HepG2 (cell line): Measurements from ENCODE around the gene TUBB3. TPM values are rescaled to one million over a fixed set of nuclear protein-coding genes. Genes with fewer than 3 reads are reported as not detected.

Source experiments
- ATAC-seq: fragments of 200-7000 bp; cut with Tn5 transposase; 3 replicates; pipeline ENCODE4 v1.9.1; 2020; ENCODE audit warnings: mild to moderate bottlenecking, moderate library complexity
- BruUV-seq: library from RNA; stranded (reverse); fragments of 400-500 nt; replicated peaks from 2 replicates; lab custom pipeline; 2021; lab: Mats Ljungman, UMichigan
- CTCF ChIA-PET: fragments of 300-600 bp; formaldehyde crosslinking; extraction: SDS; loops from one replicate; lab custom pipeline; 2021; ENCODE audit warnings: low total read pairs, inconsistent platforms, low intra/inter-chr PET ratio; lab: Yijun Ruan, JAX
- POLR2A ChIA-PET: fragments of 350-600 bp; sonication (Branson Sonifier 250); formaldehyde crosslinking; loops from one replicate; lab custom pipeline; 2020; ENCODE audit warnings: antibody characterized with exemption, inconsistent platforms; lab: Yijun Ruan, JAX
- DNase-seq: peaks from one replicate; pipeline ENCODE4 v3.0.0-alpha.2; 2015; ENCODE audit warnings: low spot score
- FAIRE-seq: peaks from 3 replicates; lab custom pipeline; 2011; peaks lifted over from hg19 to GRCh38; lab: Jason Lieb, UNC
- H2AFZ ChIP-seq: one replicate; pipeline ENCODE4 v1.6.1; 2011; ENCODE audit warnings: low read length, inconsistent platforms
- H3K27ac ChIP-seq: fragments of 300-600 bp; 3 replicates; pipeline ENCODE4 v1.8.0; 2011; ENCODE audit warnings: mixed run types, mild to moderate bottlenecking, mixed read lengths, low read length, inconsistent platforms; ENCODE audit not compliant: insufficient read depth; ENCODE audit errors: extremely low read length
- H3K27me3 ChIP-seq, 2 experiments: fragments of 200-600 bp in 1 of 2; 2 replicates in 1 of 2; 3 replicates in 1 of 2; pipeline versions ENCODE4 v1.6.0 to v1.8.0; 2011; ENCODE audit warnings: low read length in 2 of 2, mild to moderate bottlenecking in 2 of 2, moderate library complexity in 2 of 2, inconsistent platforms in 1 of 2; ENCODE audit not compliant: insufficient read depth in 2 of 2, control insufficient read depth in 1 of 2
- H3K36me3 ChIP-seq, 2 experiments: fragments of 200-600 bp in 1 of 2; replicated peaks in 1 of 2; 2 replicates in 1 of 2; 3 replicates in 1 of 2; pipeline versions ENCODE4 v1.5.1 to v1.8.0; 2011; ENCODE audit warnings: low read length in 2 of 2, inconsistent platforms in 1 of 2; ENCODE audit not compliant: insufficient read depth in 2 of 2, control insufficient read depth in 1 of 2
- H3K4me1 ChIP-seq: 2 replicates; pipeline ENCODE4 v1.5.1; 2012; ENCODE audit warnings: low read length, inconsistent platforms; ENCODE audit not compliant: insufficient read depth
- H3K4me2 ChIP-seq: 2 replicates; pipeline ENCODE4 v1.6.0; 2011; ENCODE audit warnings: low read depth, low read length, inconsistent platforms
- H3K4me3 ChIP-seq, 3 experiments: fragments of 200-600 bp in 1 of 3; sonication (generic), shearing (Covaris generic) in 1 of 3; replicated peaks in 1 of 3; 2 replicates each; pipeline ENCODE4 v1.5.1; 2011 to 2016; ENCODE audit warnings: low read length in 3 of 3, inconsistent platforms in 2 of 3, low read depth in 2 of 3, mild to moderate bottlenecking in 2 of 3, control low read depth in 1 of 3, mixed read lengths in 1 of 3; ENCODE audit not compliant: insufficient read depth in 1 of 3
- H3K79me2 ChIP-seq: one replicate; pipeline ENCODE4 v1.6.1; 2011; ENCODE audit warnings: low read length, inconsistent platforms; ENCODE audit not compliant: insufficient read depth
- H3K9ac ChIP-seq: 2 replicates; pipeline ENCODE4 v1.6.0; 2011; ENCODE audit warnings: mild to moderate bottlenecking, low read depth, low read length, inconsistent platforms; ENCODE audit not compliant: insufficient read depth
- H3K9me3 ChIP-seq: 2 replicates; pipeline ENCODE4 v1.5.1; 2012; ENCODE audit warnings: mild to moderate bottlenecking, low read length
- H4K20me1 ChIP-seq: 2 replicates; pipeline ENCODE4 v1.6.0; 2011; ENCODE audit warnings: inconsistent platforms, mild to moderate bottlenecking, low read length, moderate library complexity; ENCODE audit not compliant: insufficient read depth
- CBX2 ChIP-seq, 2 experiments: fragments of 200-600 bp in 1 of 2; sonication (generic); formaldehyde crosslinking in 1 of 2; IDR thresholded peaks; 2 replicates each; pipeline versions ENCODE4 v1.7.0 to v1.8.1; 2018 to 2022; ENCODE audit warnings: low read depth in 2 of 2, low read length in 1 of 2, mild to moderate bottlenecking in 1 of 2, missing genetic modification reagents in 1 of 2
- GFI1 ChIP-seq: sonication (generic); formaldehyde crosslinking; IDR thresholded peaks from 2 replicates; pipeline ENCODE4 v1.5.0; 2020; ENCODE audit warnings: missing genetic modification reagents, mild to moderate bottlenecking, borderline replicate concordance
- HNRNPH1 ChIP-seq: fragments of 200-400 bp; formaldehyde crosslinking; optimal IDR thresholded peaks from 2 replicates; pipeline ENCODE3; 2017; ENCODE audit warnings: mild to moderate bottlenecking, low read depth, low read length
- MTF2 ChIP-seq: sonication (generic); formaldehyde crosslinking; IDR thresholded peaks from 2 replicates; pipeline ENCODE4 v1.5.0; 2020; ENCODE audit warnings: missing genetic modification reagents, borderline replicate concordance
- NAIF1 ChIP-seq: sonication (generic); formaldehyde crosslinking; IDR thresholded peaks from 2 replicates; pipeline ENCODE4 v1.5.0; 2020; ENCODE audit warnings: mild to moderate bottlenecking, missing genetic modification reagents, borderline replicate concordance
- ZC3H13 ChIP-seq: sonication (generic); formaldehyde crosslinking; IDR thresholded peaks from 2 replicates; pipeline ENCODE4 v1.8.1; 2023; ENCODE audit warnings: mild to moderate bottlenecking, missing genetic modification reagents, moderate library complexity
- ZNF484 ChIP-seq: sonication (generic); formaldehyde crosslinking; IDR thresholded peaks from 2 replicates; pipeline ENCODE4 v1.5.1; 2020; ENCODE audit warnings: mild to moderate bottlenecking, low read depth, missing genetic modification reagents, borderline replicate concordance
- ZNF720 ChIP-seq: sonication (generic); formaldehyde crosslinking; IDR thresholded peaks from 2 replicates; pipeline ENCODE4 v1.4.0; 2020; ENCODE audit warnings: missing genetic modification reagents
- ZNF75D ChIP-seq: sonication (generic); formaldehyde crosslinking; IDR thresholded peaks from 2 replicates; pipeline ENCODE4 v1.8.1; 2023; ENCODE audit warnings: missing genetic modification reagents, mild to moderate bottlenecking, borderline replicate concordance
- WGBS: methylation state at CpG from one replicate; pipeline ENCODE4 v1.1.6; 2017; ENCODE audit warnings: low lambda C conversion rate; 5-methylcytosine and 5-hydroxymethylcytosine counted together
- in situ Hi-C: cut with HindIII; loops from 2 replicates; pipeline ENCODE4 v1.10.0; 2017; ENCODE audit warnings: low pct_unique_long_range_greater_than_20kb; ENCODE audit not compliant: extremely low pct_ligation_motif_present
- intact Hi-C: fragments of 100-400 bp; cut with micrococcal nuclease; formaldehyde crosslinking; loops from one replicate; pipeline ENCODE4 v1.10.0; 2022; ENCODE audit not compliant: unreplicated experiment
- polyA plus RNA-seq, 8 experiments: library from polyadenylated mRNA; depleted of rRNA in 3 of 8; stranded (reverse) in 7 of 8; unstranded in 1 of 8; fragments of >200 nt; fragmentation: Illumina TruSeq in 4 of 8; extraction: Trizol in 4 of 8; gene quantifications; 2 replicates each; pipeline versions ENCODE4 v1.2.1 to v1.2.3, GENCODE V29; 2011 to 2016; ENCODE audit warnings: low read depth in 4 of 8, missing spikeins in 1 of 8, mixed read lengths in 1 of 8; ENCODE audit not compliant: insufficient read depth in 1 of 8
- total RNA-seq, 5 experiments: library from RNA; depleted of rRNA; stranded (reverse); fragments of >200 nt; fragmentation: Illumina TruSeq; extraction: Trizol; gene quantifications; 2 replicates each; pipeline ENCODE4 v1.2.3, GENCODE V29; 2016; ENCODE audit warnings: low read depth in 1 of 5
- TF ChIP-seq, protein P1 (sequence below): IDR thresholded peaks from 2 replicates; pipeline ENCODE4 v1.6.1; 2016; ENCODE audit warnings: low read depth
- TF ChIP-seq, protein P2 (sequence below): sonication (generic); formaldehyde crosslinking; IDR thresholded peaks from 2 replicates; pipeline ENCODE4 v1.5.0; 2020; ENCODE audit warnings: mild to moderate bottlenecking, missing genetic modification reagents
- TF ChIP-seq, protein P3 (sequence below): sonication (generic); formaldehyde crosslinking; IDR thresholded peaks from 2 replicates; pipeline ENCODE4 v1.5.0; 2020; ENCODE audit warnings: missing genetic modification reagents, mild to moderate bottlenecking, borderline replicate concordance
- TF ChIP-seq, protein P4 (sequence below): sonication (generic); formaldehyde crosslinking; IDR thresholded peaks from 2 replicates; pipeline ENCODE4 v1.5.1; 2020; ENCODE audit warnings: missing genetic modification reagents, mild to moderate bottlenecking, borderline replicate concordance

Gene TUBB3
- total and polyA plus RNA-seq, 2 of the 13 experiments (the other 11 are each of a cell fraction or from before 2014, with no cell fraction given), result 110 to 185 TPM

DNA sequence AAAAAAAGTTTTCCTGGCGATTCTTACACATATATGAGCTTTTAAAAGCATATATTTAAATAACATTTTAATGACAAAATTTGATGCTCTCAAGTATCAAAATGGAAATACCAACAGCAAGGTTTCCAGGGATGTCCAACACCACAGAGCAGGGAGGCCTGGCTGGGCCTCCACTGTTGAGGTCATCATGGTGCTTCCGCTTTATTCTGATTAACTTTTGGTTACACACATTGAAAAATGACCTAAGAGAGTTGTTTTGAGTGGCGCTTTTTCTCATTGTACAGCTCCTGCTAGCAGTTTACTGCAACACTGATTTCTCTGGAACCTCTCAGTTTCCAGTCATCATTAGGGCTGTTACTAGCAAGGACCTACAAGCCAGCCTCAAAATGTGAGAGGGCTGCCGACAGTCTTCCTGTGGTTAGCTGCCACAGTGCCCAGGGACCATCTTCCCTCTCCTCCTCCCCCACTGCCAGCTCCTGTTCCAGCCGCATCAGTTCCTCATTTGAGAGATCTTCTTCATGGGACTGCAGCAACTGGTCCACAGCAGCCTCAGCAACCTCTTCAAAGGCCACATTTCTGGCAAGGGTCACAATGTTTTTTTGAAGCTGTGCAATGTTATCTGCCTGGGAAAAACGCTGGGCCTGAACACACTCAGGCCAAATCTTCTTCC lies 46.7 kb downstream of the TUBB3 start:
- H3K9me3 ChIP-seq, result no peaks in the 10 kb centered on the region
- H3K4me1 ChIP-seq, result peaks cover 41% of the 10 kb centered on the region
- 91% methylated on average over 6 of the region's 6 CpGs for WGBS
- H3K4me3 ChIP-seq, result no peak overlapping the region
- peaks cover 3 to 12% of the 10 kb centered on the region in 2 experiments; a peak in 3 of 5 replicates for H3K36me3 ChIP-seq
- no peak overlapping the region for H3K9ac ChIP-seq
- H3K4me2 ChIP-seq, result peak overlapping the region; percentile 94
- ATAC-seq (no peak), FAIRE-seq (no peak), DNase-seq (no peak)
- no peak overlapping the region for H2AFZ ChIP-seq
- peaks cover 47% of the 10 kb centered on the region for H3K79me2 ChIP-seq
- POLR2A ChIA-PET, result interaction anchor here (7.1 kb wide), 1 partner anchor 47 kb away, joined by 84 read pairs; the partner anchor contains the start of gene TUBB3
- H3K27ac ChIP-seq, result no peak overlapping the region
- no TSS peak for BruUV-seq
- H4K20me1 ChIP-seq, result no peaks in the 10 kb centered on the region
- intact Hi-C loops (no loop called here), in situ Hi-C loops (no loop called here)
- H3K27me3 ChIP-seq, result no peaks in the 10 kb centered on the region; a peak in 1 of 5 replicates
- CTCF ChIA-PET, result no interaction called here
- TF ChIP-seq, protein P1, sequence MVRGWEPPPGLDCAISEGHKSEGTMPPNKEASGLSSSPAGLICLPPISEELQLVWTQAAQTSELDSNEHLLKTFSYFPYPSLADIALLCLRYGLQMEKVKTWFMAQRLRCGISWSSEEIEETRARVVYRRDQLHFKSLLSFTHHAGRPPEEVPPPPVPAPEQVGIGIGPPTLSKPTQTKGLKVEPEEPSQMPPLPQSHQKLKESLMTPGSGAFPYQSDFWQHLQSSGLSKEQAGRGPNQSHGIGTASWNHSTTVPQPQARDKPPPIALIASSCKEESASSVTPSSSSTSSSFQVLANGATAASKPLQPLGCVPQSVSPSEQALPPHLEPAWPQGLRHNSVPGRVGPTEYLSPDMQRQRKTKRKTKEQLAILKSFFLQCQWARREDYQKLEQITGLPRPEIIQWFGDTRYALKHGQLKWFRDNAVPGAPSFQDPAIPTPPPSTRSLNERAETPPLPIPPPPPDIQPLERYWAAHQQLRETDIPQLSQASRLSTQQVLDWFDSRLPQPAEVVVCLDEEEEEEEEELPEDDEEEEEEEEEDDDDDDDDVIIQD (CRISPR knock-in tag), result no peak
- TF ChIP-seq, protein P2, sequence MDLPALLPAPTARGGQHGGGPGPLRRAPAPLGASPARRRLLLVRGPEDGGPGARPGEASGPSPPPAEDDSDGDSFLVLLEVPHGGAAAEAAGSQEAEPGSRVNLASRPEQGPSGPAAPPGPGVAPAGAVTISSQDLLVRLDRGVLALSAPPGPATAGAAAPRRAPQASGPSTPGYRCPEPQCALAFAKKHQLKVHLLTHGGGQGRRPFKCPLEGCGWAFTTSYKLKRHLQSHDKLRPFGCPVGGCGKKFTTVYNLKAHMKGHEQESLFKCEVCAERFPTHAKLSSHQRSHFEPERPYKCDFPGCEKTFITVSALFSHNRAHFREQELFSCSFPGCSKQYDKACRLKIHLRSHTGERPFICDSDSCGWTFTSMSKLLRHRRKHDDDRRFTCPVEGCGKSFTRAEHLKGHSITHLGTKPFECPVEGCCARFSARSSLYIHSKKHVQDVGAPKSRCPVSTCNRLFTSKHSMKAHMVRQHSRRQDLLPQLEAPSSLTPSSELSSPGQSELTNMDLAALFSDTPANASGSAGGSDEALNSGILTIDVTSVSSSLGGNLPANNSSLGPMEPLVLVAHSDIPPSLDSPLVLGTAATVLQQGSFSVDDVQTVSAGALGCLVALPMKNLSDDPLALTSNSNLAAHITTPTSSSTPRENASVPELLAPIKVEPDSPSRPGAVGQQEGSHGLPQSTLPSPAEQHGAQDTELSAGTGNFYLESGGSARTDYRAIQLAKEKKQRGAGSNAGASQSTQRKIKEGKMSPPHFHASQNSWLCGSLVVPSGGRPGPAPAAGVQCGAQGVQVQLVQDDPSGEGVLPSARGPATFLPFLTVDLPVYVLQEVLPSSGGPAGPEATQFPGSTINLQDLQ, result no peak
- TF ChIP-seq CBX2 (IDR thresholded peaks at IDR 0.05; ENCODE audit: low read depth, low read length) (no peak), CBX2 (CRISPR knock-in tag; IDR thresholded peaks at IDR 0.05; ENCODE audit: low read depth) (no peak), ZNF484 (CRISPR knock-in tag) (no peak), MTF2 (CRISPR knock-in tag) (no peak), NAIF1 (CRISPR knock-in tag) (0 out of 2 replicates have a peak, but pooled peaks have one; percentile 30), ZNF75D (no peak), ZNF720 (CRISPR knock-in tag) (no peak), GFI1 (CRISPR knock-in tag) (peak; percentile 30; the same call in 1 of the 2 replicates), ZC3H13 (CRISPR knock-in tag) (peak; percentile 43; the same call in 1 of the 2 replicates), HNRNPH1 (no peak)
- TF ChIP-seq, protein P3, sequence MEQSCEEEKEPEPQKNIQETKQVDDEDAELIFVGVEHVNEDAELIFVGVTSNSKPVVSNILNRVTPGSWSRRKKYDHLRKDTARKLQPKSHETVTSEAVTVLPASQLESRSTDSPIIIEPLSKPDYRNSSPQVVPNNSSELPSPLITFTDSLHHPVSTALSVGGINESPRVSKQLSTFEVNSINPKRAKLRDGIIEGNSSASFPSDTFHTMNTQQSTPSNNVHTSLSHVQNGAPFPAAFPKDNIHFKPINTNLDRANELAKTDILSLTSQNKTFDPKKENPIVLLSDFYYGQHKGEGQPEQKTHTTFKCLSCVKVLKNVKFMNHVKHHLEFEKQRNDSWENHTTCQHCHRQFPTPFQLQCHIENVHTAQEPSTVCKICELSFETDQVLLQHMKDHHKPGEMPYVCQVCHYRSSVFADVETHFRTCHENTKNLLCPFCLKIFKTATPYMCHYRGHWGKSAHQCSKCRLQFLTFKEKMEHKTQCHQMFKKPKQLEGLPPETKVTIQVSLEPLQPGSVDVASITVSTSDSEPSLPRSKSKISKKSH (CRISPR knock-in tag), result no peak
- TF ChIP-seq, protein P4, sequence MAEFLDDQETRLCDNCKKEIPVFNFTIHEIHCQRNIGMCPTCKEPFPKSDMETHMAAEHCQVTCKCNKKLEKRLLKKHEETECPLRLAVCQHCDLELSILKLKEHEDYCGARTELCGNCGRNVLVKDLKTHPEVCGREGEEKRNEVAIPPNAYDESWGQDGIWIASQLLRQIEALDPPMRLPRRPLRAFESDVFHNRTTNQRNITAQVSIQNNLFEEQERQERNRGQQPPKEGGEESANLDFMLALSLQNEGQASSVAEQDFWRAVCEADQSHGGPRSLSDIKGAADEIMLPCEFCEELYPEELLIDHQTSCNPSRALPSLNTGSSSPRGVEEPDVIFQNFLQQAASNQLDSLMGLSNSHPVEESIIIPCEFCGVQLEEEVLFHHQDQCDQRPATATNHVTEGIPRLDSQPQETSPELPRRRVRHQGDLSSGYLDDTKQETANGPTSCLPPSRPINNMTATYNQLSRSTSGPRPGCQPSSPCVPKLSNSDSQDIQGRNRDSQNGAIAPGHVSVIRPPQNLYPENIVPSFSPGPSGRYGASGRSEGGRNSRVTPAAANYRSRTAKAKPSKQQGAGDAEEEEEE (CRISPR knock-in tag), result no peak
